Endothelial cell of umbilical vein (primary cell): Measurements from ENCODE around the gene CERS5. TPM values are rescaled to one million over a fixed set of nuclear protein-coding genes. Genes with fewer than 3 reads are reported as not detected.
"Not testable (repeated sequence)": the region's sequence is repeated elsewhere in the genome, so short reads cannot be mapped to it uniquely, and the experiment has no call there.

ENCODE experiments used
- BruUV-seq: library from RNA; stranded (reverse); fragments of 400-500 nt; replicated peaks from 2 replicates; lab custom pipeline; 2021; lab: Mats Ljungman, UMichigan
- CTCF ChIA-PET: fragments of 300-600, 350-600 bp; sonication (Branson Sonifier 250); formaldehyde crosslinking; loops from one replicate; lab custom pipeline; 2021; ENCODE audit warnings: antibody characterized with exemption, inconsistent platforms; lab: Charles Lee
- POLR2A ChIA-PET: fragments of 300-600, 350-600 bp; sonication (Branson Sonifier 250); formaldehyde crosslinking; loops from one replicate; lab custom pipeline; 2021; ENCODE audit warnings: antibody characterized with exemption, inconsistent platforms; lab: Charles Lee
- DNase-seq: peaks from one replicate; pipeline ENCODE4 v3.0.0-alpha.2; 2011; ENCODE audit warnings: low read depth, low spot score
- FAIRE-seq: peaks from 2 replicates; lab custom pipeline; 2011; peaks lifted over from hg19 to GRCh38; lab: Jason Lieb, UNC
- H2AFZ ChIP-seq: 2 replicates; pipeline ENCODE4 v1.6.0; 2012; ENCODE audit warnings: low read depth, low read length, control low read depth, inconsistent platforms
- H3K27ac ChIP-seq: 2 replicates; pipeline ENCODE4 v1.5.1; 2011; ENCODE audit warnings: low read depth, mild to moderate bottlenecking, control low read depth, low read length, moderate library complexity; ENCODE audit not compliant: insufficient read depth
- H3K27me3 ChIP-seq, 2 experiments: 2 replicates each; pipeline versions ENCODE4 v1.6.0 to v1.6.1; 2011; ENCODE audit warnings: low read length in 2 of 2, mixed read lengths in 1 of 2; ENCODE audit not compliant: control insufficient read depth in 2 of 2, insufficient read depth in 2 of 2
- H3K36me3 ChIP-seq, 2 experiments: 2 replicates in 1 of 2; 3 replicates in 1 of 2; pipeline ENCODE4 v1.5.1; 2011; ENCODE audit warnings: low read length in 2 of 2, mild to moderate bottlenecking in 1 of 2, moderate library complexity in 1 of 2; ENCODE audit not compliant: control insufficient read depth in 2 of 2, insufficient read depth in 2 of 2; ENCODE audit errors: extremely low read depth in 1 of 2
- H3K4me1 ChIP-seq: 3 replicates; pipeline ENCODE4 v1.5.1; 2011; ENCODE audit warnings: mild to moderate bottlenecking, low read length; ENCODE audit not compliant: control insufficient read depth, insufficient read depth; ENCODE audit errors: extremely low read depth
- H3K4me2 ChIP-seq: 2 replicates; pipeline ENCODE4 v1.6.1; 2011; ENCODE audit warnings: low read length, control low read depth, mixed read lengths; ENCODE audit not compliant: insufficient read depth
- H3K4me3 ChIP-seq, 3 experiments: fragments of 200-600 bp in 1 of 3; sonication (generic), shearing (Covaris generic) in 1 of 3; replicated peaks in 1 of 3; 2 replicates each; pipeline ENCODE4 v1.5.1; 2011 to 2016; ENCODE audit warnings: control low read depth in 3 of 3, low read length in 3 of 3, mild to moderate bottlenecking in 2 of 3, inconsistent platforms in 1 of 3, low read depth in 1 of 3, moderate library complexity in 1 of 3; ENCODE audit not compliant: insufficient read depth in 1 of 3
- H3K79me2 ChIP-seq: 2 replicates; pipeline ENCODE4 v1.6.0; 2012; ENCODE audit warnings: low read length, inconsistent platforms; ENCODE audit not compliant: control insufficient read depth, insufficient read depth
- H3K9ac ChIP-seq: replicated peaks from 2 replicates; pipeline ENCODE3; 2011; ENCODE audit warnings: low read length, control low read depth; ENCODE audit not compliant: insufficient read depth; ENCODE audit errors: extremely low read depth
- H3K9me1 ChIP-seq: replicated peaks from 3 replicates; pipeline ENCODE4 v1.6.0; 2011; ENCODE audit warnings: mild to moderate bottlenecking, low read length; ENCODE audit not compliant: control insufficient read depth, insufficient read depth; ENCODE audit errors: extremely low read depth
- H3K9me3 ChIP-seq: replicated peaks from 2 replicates; pipeline ENCODE4 v1.5.1; 2012; ENCODE audit warnings: low read length, inconsistent platforms; ENCODE audit not compliant: control insufficient read depth, insufficient read depth
- H4K20me1 ChIP-seq: replicated peaks from 2 replicates; pipeline ENCODE3; 2011; ENCODE audit warnings: mild to moderate bottlenecking, low read length; ENCODE audit not compliant: control insufficient read depth, insufficient read depth; ENCODE audit errors: extremely low read depth
- CTCF ChIP-seq, 2 donors: IDR thresholded peaks; 1 replicate in 1 of 2; 2 replicates in 1 of 2; pipeline ENCODE4 v1.5.1; 2011; ENCODE audit warnings: low read length in 2 of 2, mild to moderate bottlenecking in 2 of 2, moderate library complexity in 2 of 2, control low read depth in 1 of 2, inconsistent platforms in 1 of 2, low read depth in 1 of 2; ENCODE audit not compliant: insufficient read depth in 1 of 2; ENCODE audit errors: extremely low read depth in 1 of 2
- EZH2 ChIP-seq: IDR thresholded peaks from 2 replicates; pipeline ENCODE4 v1.6.1; 2012; ENCODE audit warnings: borderline replicate concordance, low read depth, mild to moderate bottlenecking, moderate library complexity, low read length, inconsistent platforms; ENCODE audit not compliant: severe bottlenecking
- FOS ChIP-seq: IDR thresholded peaks from 2 replicates; pipeline ENCODE4 v1.6.1; 2011; ENCODE audit warnings: mild to moderate bottlenecking, low read length, moderate library complexity, borderline replicate concordance; ENCODE audit not compliant: insufficient read depth
- GATA2 ChIP-seq: IDR thresholded peaks from 2 replicates; pipeline ENCODE4 v1.7.0; 2011; ENCODE audit warnings: low read depth, mild to moderate bottlenecking, moderate library complexity, mixed read lengths, low read length; ENCODE audit not compliant: insufficient read length, insufficient read depth
- JUN ChIP-seq: IDR thresholded peaks from 2 replicates; pipeline ENCODE4 v1.6.1; 2011; ENCODE audit warnings: borderline replicate concordance, low read depth; ENCODE audit not compliant: insufficient read length, insufficient read depth
- MAX ChIP-seq: IDR thresholded peaks from 2 replicates; pipeline ENCODE4 v1.6.1; 2011; ENCODE audit not compliant: insufficient read depth, insufficient read length
- MYC ChIP-seq: IDR thresholded peaks from one replicate; pipeline ENCODE4 v1.6.1; 2011; ENCODE audit warnings: mild to moderate bottlenecking, low read depth, low read length
- POLR2A ChIP-seq: IDR thresholded peaks from 2 replicates; pipeline ENCODE4 v1.6.1; 2012; ENCODE audit warnings: low read depth, mild to moderate bottlenecking, control low read depth, low read length
- POLR2AphosphoS5 ChIP-seq: IDR thresholded peaks from 2 replicates; pipeline ENCODE4 v1.6.1; 2012; ENCODE audit warnings: low read depth, mild to moderate bottlenecking, control low read depth, low read length, moderate library complexity; ENCODE audit not compliant: insufficient read depth
- dilution Hi-C: fragments of 300-500 bp; cut with MboI; formaldehyde crosslinking; loops from one replicate; pipeline ENCODE4 v1.15.0; 2019; ENCODE audit warnings: low sequenced_read_pairs; ENCODE audit not compliant: extremely low pct_ligation_motif_present
- intact Hi-C: fragments of 100-400 bp; cut with micrococcal nuclease; formaldehyde crosslinking; loops from one replicate; pipeline ENCODE4 v1.10.0; 2022
- polyA plus RNA-seq, 4 experiments: library from polyadenylated mRNA; depleted of rRNA in 3 of 4; stranded (reverse) in 3 of 4; unstranded in 1 of 4; fragments of >200 nt; gene quantifications; 2 replicates each; pipeline versions ENCODE4 v1.2.1 to v1.2.3, GENCODE V29; 2011 to 2012; ENCODE audit warnings: missing spikeins in 1 of 4
- total RNA-seq: library from RNA; stranded (reverse); gene quantifications from 2 replicates; pipeline ENCODE4 v1.2.3, GENCODE V29; 2021

The CERS5 gene
- total and polyA plus RNA-seq, 2 donors (not counting 3 experiments of a cell fraction or from before 2014, with no cell fraction given) = 60.4 to 108 TPM

DNA sequence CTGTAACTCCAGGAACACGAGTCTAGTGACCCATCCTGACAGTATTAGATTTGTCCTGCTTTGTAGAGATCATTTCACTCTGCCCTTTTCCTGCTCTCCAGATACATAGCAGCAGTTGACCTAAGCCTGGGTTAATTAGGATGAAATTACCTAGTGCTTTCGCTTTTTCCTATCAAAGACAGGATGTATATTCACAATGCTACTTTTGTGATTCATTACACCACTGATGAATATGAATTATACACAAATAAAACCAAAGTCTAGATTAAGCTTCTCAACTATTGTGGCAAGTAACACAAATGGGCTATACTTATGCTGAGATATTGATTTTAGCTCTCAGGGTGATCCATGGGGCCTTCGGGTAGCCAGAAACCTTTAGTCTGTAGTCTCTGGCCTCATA, 17.9 kb downstream of the CERS5 start:
- BruUV-seq = no TSS peak
- Histone ChIP-seq H3K4me1 (no peaks in the 10 kb centered on the region), H3K79me2 (peaks cover 15% of the 10 kb centered on the region), H3K27ac (no peak overlapping the region), H3K9me1 (no peaks in the 10 kb centered on the region), H4K20me1 (no peaks in the 10 kb centered on the region), H3K4me3 (no peak overlapping the region), H3K9me3 (no peaks in the 10 kb centered on the region), H3K9ac (no peak overlapping the region), H3K36me3 (no peaks in the 10 kb centered on the region), H3K4me2 (no peak overlapping the region), H3K27me3 (no peaks in the 10 kb centered on the region), H2AFZ (no peak overlapping the region)
- FAIRE-seq (peak; percentile 58), DNase-seq (no peak)
- POLR2A ChIA-PET = no interaction called here
- dilution Hi-C loops = no loop called here
- intact Hi-C loops = no loop called here
- TF ChIP-seq MAX (no peak), MYC (no peak), EZH2 (no peak), CTCF (IDR thresholded peaks at IDR 0.05; ENCODE audit: extremely low read depth in 1 of 2, insufficient read depth in 1 of 2, low read depth in 1 of 2, low read length in 2 of 2) (no peak), POLR2AphosphoS5 (no peak), FOS (no peak), GATA2 (no peak), POLR2A (no peak), JUN (no peak)
- CTCF ChIA-PET = interaction anchor here (1.0 kb wide), 1 partner anchor 16 kb away, joined by 3 read pairs; no protein-coding TSS in a partner anchor

- POLR2A ChIA-PET = not testable (repeated sequence)
- peaks cover 11% of the 10 kb centered on the region for H3K79me2 ChIP-seq
These were observed 19.2 kb downstream of the CERS5 start for GRCh38 chr12:50148011-50148410.

More at GRCh38 chr12:50148011-50148410, 19.2 kb downstream of the CERS5 start:
- H3K9me3 ChIP-seq, H3K27ac ChIP-seq, H3K27me3 ChIP-seq, H4K20me1 ChIP-seq, H3K36me3 ChIP-seq, DNase-seq, H3K4me3 ChIP-seq, H3K4me2 ChIP-seq, H3K9ac ChIP-seq, FAIRE-seq, H2AFZ ChIP-seq, dilution Hi-C loops, intact Hi-C loops, H3K4me1 ChIP-seq, H3K9me1 ChIP-seq, BruUV-seq: not testable (repeated sequence)
- CTCF ChIA-PET = interaction anchor here (0.7 to 2.7 kb wide), 3 partner anchors 9 to 20 kb away, joined by 3 to 9 read pairs (median 5); no protein-coding TSS in a partner anchor
